ENCODE data around the gene OSER1. TPM values are rescaled to one million over a fixed set of nuclear protein-coding genes. Genes with fewer than 3 reads are reported as not detected.
"Not testable (repeated sequence)": the region's sequence is repeated elsewhere in the genome, so short reads cannot be mapped to it uniquely, and the experiment has no call there.

The OSER1 gene
- total RNA-seq (2014; rRNA removed; shearing (Covaris generic)): 32.0 and 38.0 TPM in 2 replicates
- polyA plus RNA-seq (2014; cell fraction: nucleus; rRNA removed): 28.7 and 39.8 TPM in 2 replicates

DNA sequence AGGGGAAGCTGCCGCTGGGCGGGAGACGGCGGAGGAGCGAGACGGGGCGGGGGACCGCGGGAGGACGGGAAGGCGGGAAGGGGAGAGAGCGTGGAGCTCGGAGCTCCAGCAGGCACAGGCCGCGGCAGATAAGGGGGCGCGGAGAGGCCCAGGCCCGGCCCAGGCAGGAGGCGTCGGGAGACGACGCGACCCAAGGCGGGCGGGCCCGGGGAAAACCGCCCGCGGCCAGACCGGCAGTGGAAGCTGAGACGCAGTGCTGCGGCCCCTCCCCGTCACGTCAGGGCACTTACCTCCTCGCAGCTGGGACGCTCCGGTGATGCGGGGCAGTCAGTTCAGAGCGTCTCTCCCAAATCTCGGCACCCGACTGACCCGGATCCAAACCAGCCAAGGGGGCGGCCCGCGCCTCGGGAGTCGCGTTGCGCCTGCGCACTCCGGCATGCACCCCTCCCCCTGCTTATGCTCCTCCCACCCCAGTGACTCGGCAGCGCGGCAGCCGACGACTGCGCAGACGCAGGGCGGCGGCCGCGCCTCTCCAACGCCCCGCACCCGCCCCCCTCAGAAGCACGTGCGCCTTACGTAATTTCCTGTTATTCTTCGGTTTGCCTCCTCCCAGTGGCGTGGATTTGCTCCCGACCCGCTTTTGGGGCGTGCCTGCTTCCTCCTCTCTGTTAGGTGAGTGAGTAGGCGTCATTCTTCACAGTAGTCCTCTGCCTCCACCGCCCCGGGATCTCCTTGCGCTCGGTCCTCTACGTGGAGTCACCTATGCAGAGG lies at the start of gene OSER1:
Gene OSER1, minus strand, starts transcription at position 366 of the 771 bp plus-strand sequence. CDS start 3,814 bp downstream, outside the sequence.
- peak; percentile 96 for DNase-seq (ENCODE audit: extremely low read depth, low read depth)

- DNase-seq (ENCODE audit: extremely low read depth, low read depth): no peak
Measured at GRCh38 chr20:44258226-44258890, 47.8 kb upstream of the OSER1 start.

DNA sequence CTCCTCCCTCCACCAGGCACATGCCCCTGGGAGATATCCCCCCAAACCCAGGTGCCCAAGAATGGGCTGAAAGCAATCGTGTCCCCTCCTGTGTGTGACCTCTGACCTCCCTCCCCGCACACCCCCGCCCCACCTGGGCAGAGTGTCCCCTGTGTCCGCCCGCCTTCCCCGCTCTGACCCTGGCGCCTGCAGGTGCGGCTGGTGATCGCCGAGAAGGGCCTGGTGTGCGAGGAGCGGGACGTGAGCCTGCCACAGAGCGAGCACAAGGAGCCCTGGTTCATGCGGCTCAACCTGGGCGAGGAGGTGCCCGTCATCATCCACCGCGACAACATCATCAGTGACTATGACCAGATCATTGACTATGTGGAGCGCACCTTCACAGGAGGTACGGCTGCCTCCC lies 46.4 kb upstream of the OSER1 start:
- no peak for DNase-seq (ENCODE audit: extremely low read depth, low read depth)

DNA sequence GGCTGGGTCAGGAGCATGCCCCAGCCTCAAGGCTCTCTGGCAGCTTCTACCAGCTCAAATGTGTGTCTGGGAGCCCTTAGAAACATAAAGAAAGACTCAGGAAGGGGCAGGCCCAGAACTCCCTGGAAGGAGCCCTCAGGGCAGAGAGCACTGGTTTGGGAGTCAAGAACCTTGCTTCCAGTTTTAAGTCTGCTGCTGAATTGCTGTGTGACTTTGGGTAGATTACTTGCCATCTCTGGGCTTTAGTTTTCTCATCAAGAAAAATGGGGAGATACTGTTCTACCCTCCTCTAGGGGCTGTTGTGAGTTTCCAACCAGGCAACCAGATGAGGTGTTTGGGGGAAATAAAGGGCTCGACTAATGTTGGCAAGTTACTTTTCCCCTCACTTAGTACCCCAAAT lies 45.4 kb upstream of the OSER1 start:
- no peak for DNase-seq (ENCODE audit: extremely low read depth, low read depth)

GRCh38 chr20:44254073-44254472 lies 43.5 kb upstream of the OSER1 start:
- DNase-seq (ENCODE audit: extremely low read depth, low read depth): no peak

DNA sequence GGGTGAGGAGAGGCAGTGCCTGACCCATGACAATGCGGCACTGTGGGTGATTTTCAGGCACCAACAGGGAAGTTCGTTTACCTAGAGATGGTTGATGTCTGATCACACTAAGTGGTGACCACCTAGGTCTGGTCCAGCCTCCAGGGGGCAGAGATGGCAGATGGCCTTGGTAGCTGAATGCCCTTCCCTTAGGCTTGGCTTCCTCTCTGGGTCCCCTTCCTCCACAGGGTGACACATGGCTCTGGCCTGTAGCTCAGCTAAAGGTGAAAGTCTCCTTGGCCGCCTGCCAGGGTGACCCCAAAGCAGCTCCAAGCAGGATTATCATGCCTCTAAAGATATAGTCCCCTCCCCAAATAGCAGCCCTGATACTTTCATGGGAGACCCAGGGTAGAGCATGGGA lies 43.0 kb upstream of the OSER1 start:
- DNase-seq (ENCODE audit: extremely low read depth, low read depth): no peak

DNA sequence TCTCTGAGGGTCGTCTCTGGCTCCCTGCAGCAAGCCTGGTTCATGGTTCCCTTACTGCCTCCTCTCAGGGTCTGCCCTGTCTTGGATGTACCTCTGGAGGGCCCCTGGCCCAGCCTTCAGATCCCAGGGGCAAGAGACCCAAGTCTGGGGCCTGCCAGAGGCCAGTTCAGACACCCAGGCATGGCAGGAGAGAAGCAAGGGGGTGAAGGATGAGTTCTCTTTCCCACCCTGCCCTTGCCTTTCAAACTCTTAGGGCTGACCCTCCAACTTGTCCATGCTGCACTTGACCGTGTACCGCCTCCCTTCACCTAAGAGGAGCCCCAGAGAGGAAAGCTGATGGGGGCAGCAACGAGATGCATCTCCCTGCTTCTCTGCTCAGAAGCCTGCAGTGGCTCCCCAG lies 40.7 kb upstream of the OSER1 start:
- no peak for DNase-seq (ENCODE audit: extremely low read depth, low read depth)

GRCh38 chr20:44248410-44248759 lies 37.8 kb upstream of the OSER1 start:
- DNase-seq (ENCODE audit: extremely low read depth, low read depth): no peak

DNA sequence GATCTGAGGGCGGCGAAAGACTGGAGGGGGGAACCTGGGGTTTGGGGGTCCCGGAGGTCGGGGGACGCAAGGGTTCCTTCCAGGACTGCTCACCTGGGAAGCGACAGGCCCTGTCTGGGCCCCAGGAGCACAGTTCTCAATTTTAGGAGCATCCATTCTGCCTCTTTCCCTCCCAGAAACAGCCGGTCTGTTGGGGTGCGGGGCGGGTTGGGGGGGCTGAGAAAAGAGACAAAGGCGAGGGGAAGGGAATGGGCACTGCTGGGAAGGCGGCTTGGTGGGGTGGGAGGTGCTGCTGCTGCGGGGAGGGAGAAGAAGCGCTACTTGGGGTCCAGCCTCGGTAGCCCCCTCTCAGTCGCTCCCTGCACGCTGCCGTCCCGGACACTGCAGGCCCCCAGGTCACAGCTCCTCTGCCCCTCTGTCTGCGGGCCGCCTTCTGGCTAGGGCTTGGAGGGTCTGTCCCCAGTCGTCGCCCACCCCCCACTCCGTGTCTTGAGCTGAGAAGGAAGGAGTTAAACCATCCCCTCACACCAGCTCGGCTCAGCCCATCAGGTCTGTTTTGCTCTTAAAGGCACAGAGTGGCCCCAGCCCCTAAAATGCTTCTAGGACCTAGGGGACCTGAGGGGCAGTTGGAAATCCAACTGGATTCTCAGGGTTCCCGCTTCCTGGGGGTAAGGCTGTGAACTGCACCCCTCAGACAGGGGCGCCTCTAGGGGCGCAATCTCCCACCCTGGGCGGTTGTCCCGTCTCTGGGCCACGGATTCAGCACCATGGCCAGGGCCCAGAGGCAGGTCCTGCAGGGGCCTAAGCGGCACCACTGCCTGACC lies 37.2 kb upstream of the OSER1 start:
- DNase-seq (ENCODE audit: extremely low read depth, low read depth): peak; percentile 44

DNA sequence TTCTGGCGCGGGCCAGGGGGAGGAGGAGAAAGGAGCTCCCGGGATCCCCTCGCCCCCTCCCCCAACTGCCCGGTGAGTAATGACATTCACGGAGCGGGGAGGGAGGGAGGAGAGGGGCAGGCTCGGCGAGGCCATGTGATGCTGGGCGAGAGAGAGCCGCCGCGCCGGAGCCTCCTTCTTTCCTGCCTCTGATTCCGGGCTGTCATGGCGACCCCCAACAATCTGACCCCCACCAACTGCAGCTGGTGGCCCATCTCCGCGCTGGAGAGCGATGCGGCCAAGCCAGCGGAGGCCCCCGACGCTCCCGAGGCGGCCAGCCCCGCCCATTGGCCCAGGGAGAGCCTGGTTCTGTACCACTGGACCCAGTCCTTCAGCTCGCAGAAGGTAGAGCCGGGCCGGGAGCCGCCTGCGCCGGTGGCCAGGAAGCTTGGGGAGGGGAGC lies 36.6 kb upstream of the OSER1 start, which contains the start of gene GDAP1L1:
Gene GDAP1L1, plus strand, starts transcription at position 178 of the 441 bp plus-strand sequence. Its CDS starts 27 bp downstream, at position 205.
- DNase-seq (ENCODE audit: extremely low read depth, low read depth): no peak

GRCh38 chr20:44245977-44246376 lies 35.4 kb upstream of the OSER1 start:
- no peak for DNase-seq (ENCODE audit: extremely low read depth, low read depth)

GRCh38 chr20:44241796-44242195 lies 31.2 kb upstream of the OSER1 start:
- no peak for DNase-seq (ENCODE audit: extremely low read depth, low read depth)

- DNase-seq (ENCODE audit: extremely low read depth, low read depth): not testable (repeated sequence)
Measured at GRCh38 chr20:44236840-44237239, 26.3 kb upstream of the OSER1 start.

- no peak for DNase-seq (ENCODE audit: extremely low read depth, low read depth)
Measured at GRCh38 chr20:44235702-44236101, 25.1 kb upstream of the OSER1 start.

GRCh38 chr20:44234566-44235317 lies 24.2 kb upstream of the OSER1 start:
- DNase-seq (ENCODE audit: extremely low read depth, low read depth): no peak

- no peak for DNase-seq (ENCODE audit: extremely low read depth, low read depth)
Measured at GRCh38 chr20:44233436-44234016, 23.0 kb upstream of the OSER1 start.

DNA sequence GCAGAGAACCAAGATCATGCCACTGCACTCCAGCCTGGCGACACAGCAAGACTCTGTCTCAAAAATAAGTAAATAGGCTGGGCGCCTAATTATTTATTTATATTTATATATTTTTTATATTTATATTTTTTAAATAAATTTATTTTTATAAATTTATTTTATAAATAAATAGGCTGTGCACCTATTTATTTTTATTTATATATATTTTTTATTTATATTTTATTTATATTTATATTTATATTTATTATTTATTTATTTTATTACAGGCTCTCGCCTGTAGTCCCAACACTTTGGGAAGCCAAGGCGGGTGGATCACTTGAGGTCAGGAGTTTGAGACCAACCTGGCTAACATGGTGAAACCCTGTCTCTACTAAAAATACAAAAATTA lies 21.9 kb upstream of the OSER1 start:
- not testable (repeated sequence) for DNase-seq (ENCODE audit: extremely low read depth, low read depth)

GRCh38 chr20:44231713-44232468 lies 21.3 kb upstream of the OSER1 start:
- DNase-seq (ENCODE audit: extremely low read depth, low read depth): no peak

- DNase-seq (ENCODE audit: extremely low read depth, low read depth): no peak
Measured at GRCh38 chr20:44231193-44231592, 20.6 kb upstream of the OSER1 start.
